ENCODE data around the gene ADAMTS9.

DNA sequence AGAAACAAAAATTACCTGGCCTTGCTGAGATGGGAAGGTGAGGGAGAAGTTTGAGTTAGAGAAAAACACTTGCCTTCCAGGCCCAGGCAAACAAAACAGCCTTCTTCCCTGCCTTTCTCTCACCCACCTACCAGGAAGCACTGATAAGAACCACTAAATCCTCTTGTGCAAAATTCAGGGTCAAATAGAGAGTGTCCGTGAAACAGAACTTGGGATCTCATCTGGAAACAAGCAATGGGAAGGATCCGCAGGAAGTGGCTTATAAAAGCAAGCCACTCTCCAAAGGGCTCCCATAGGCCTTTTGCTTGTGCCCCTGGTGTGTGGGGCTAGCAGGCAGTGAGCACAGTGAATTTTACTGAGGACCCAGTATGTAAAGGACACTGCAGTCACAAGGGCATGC, 11.0 kb downstream of the ADAMTS9 start:
- no peak for TF ChIP-seq CEBPB (IDR thresholded peaks at IDR 0.05; ENCODE audit: borderline replicate concordance, low read depth, low read length)
- no peak for TF ChIP-seq CHD2 (IDR thresholded peaks at IDR 0.05; ENCODE audit: low read depth, low read length)
- no peak for TF ChIP-seq POLR2A (IDR thresholded peaks at IDR 0.05; ENCODE audit: insufficient read depth in 1 of 2, low read depth in 2 of 2, low read length in 2 of 2)
- TF ChIP-seq, protein P1, sequence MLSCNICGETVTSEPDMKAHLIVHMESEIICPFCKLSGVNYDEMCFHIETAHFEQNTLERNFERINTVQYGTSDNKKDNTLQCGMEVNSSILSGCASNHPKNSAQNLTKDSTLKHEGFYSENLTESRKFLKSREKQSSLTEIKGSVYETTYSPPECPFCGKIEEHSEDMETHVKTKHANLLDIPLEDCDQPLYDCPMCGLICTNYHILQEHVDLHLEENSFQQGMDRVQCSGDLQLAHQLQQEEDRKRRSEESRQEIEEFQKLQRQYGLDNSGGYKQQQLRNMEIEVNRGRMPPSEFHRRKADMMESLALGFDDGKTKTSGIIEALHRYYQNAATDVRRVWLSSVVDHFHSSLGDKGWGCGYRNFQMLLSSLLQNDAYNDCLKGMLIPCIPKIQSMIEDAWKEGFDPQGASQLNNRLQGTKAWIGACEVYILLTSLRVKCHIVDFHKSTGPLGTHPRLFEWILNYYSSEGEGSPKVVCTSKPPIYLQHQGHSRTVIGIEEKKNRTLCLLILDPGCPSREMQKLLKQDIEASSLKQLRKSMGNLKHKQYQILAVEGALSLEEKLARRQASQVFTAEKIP (CRISPR knock-in tag; IDR thresholded peaks at IDR 0.05; ENCODE audit: borderline replicate concordance): no peak
- no peak for TF ChIP-seq SIN3B (IDR thresholded peaks at IDR 0.05; ENCODE audit: low read length)
- TF ChIP-seq HMGA1 (CRISPR knock-in tag; conservative IDR thresholded peaks at IDR 0.05): no peak
- TF ChIP-seq MBNL3 (CRISPR knock-in tag; conservative IDR thresholded peaks at IDR 0.05): no peak
- TF ChIP-seq POLR2AphosphoS5 (IDR thresholded peaks at IDR 0.05; ENCODE audit: low read depth, low read length): no peak
